Stimulated activated CD8-positive, alpha-beta memory T cell treated with anti-CD3 and anti-CD28 coated beads, Interleukin-15, amount 100 ng/mL, for 48 hours (primary cell): ENCODE results near the gene GCHFR.

Experiments used
- DNase-seq, 2 donors: peaks; one replicate each; pipeline ENCODE4 v3.0.0-alpha.2; 2020; ENCODE audit warnings: low read depth in 2 of 2

Gene GCHFR

GRCh38 chr15:40808861-40809450, 45.1 kb downstream of the GCHFR start:
- DNase-seq, result no peak

GRCh38 chr15:40812721-40813425, 49.0 kb downstream of the GCHFR start:
- no peak for DNase-seq

GRCh38 chr15:40815042-40815698, 51.3 kb downstream of the GCHFR start:
- DNase-seq, result no peak
